ENCODE data around the gene PDYN. TPM values are rescaled to one million over a fixed set of nuclear protein-coding genes. Genes with fewer than 3 reads are reported as not detected.
A peak's percentile ranks its signal among the peaks of the same experiment; 100 is the strongest.

The PDYN gene
- polyA plus RNA-seq, 3 donors = not detected

- 100% methylated on average over 1 of the region's 4 CpGs for WGBS (ENCODE audit: insufficient coverage)
- H3K4me2 ChIP-seq (replicated peaks; ENCODE audit: extremely low read depth, low read length, poor library complexity, severe bottlenecking) = no peak overlapping the region
- no peaks in the 10 kb centered on the region for H3K27me3 ChIP-seq (ENCODE audit: control insufficient read depth in 2 of 2, insufficient read depth in 2 of 2, low read length in 2 of 2)
- peaks cover 41 to 52% of the 10 kb centered on the region in 2 donors for H3K36me3 ChIP-seq (replicated peaks in 1 of 2; ENCODE audit: control insufficient read depth in 1 of 2, insufficient read depth in 2 of 2, low read length in 2 of 2)
- no peaks in the 10 kb centered on the region for H3K9me3 ChIP-seq (replicated peaks in 1 of 2; ENCODE audit: control insufficient read depth in 1 of 2, insufficient read depth in 1 of 2, low read length in 2 of 2)
- H3K4me1 ChIP-seq (ENCODE audit: control insufficient read depth in 1 of 2, insufficient read depth in 2 of 2, low read length in 2 of 2) = peaks cover 55 to 72% of the 10 kb centered on the region in 2 donors
- H3K4me3 ChIP-seq (replicated peaks in 1 of 3; ENCODE audit: low read depth in 2 of 3, low read length in 3 of 3) = no peak overlapping the region
- no peak for DNase-seq
- Mint-ChIP-seq H3K27ac (peak overlapping the region in 5 of 7 donors; percentile 26 to 76 (median 73)), H3K36me3 (peaks cover 58 to 60% of the 10 kb centered on the region in 2 donors), H3K4me3 (no peak overlapping the region), H3K27me3 (ENCODE audit: low read depth in 3 of 3) (peaks cover 0 to 4% (median 1%) of the 10 kb centered on the region in 3 donors), H3K4me1 (peaks cover 89% of the 10 kb centered on the region), H3K9me3 (no peaks in the 10 kb centered on the region)
- TF ChIP-seq, protein P1, sequence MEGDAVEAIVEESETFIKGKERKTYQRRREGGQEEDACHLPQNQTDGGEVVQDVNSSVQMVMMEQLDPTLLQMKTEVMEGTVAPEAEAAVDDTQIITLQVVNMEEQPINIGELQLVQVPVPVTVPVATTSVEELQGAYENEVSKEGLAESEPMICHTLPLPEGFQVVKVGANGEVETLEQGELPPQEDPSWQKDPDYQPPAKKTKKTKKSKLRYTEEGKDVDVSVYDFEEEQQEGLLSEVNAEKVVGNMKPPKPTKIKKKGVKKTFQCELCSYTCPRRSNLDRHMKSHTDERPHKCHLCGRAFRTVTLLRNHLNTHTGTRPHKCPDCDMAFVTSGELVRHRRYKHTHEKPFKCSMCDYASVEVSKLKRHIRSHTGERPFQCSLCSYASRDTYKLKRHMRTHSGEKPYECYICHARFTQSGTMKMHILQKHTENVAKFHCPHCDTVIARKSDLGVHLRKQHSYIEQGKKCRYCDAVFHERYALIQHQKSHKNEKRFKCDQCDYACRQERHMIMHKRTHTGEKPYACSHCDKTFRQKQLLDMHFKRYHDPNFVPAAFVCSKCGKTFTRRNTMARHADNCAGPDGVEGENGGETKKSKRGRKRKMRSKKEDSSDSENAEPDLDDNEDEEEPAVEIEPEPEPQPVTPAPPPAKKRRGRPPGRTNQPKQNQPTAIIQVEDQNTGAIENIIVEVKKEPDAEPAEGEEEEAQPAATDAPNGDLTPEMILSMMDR (IDR thresholded peaks at IDR 0.05) = no peak
- intact Hi-C loops (cut with micrococcal nuclease) = no loop called here
- peak overlapping the region; percentile 23 to 69 for H3K27ac ChIP-seq (ENCODE audit: low read depth in 1 of 2, low read length in 2 of 2)
- H3K79me2 ChIP-seq (ENCODE audit: insufficient read depth, low read length) = no peaks in the 10 kb centered on the region
- no peak overlapping the region for H2AFZ ChIP-seq (ENCODE audit: insufficient read depth, low read depth, low read length, poor library complexity, severe bottlenecking)
- H4K20me1 ChIP-seq (ENCODE audit: insufficient read depth, low read length) = peaks cover 38% of the 10 kb centered on the region
- no peak overlapping the region for H3K9ac ChIP-seq (ENCODE audit: insufficient read depth, low read length, poor library complexity, severe bottlenecking)
These were observed 54.6 kb downstream of the PDYN start for GRCh38 chr20:1939270-1939595.

DNA sequence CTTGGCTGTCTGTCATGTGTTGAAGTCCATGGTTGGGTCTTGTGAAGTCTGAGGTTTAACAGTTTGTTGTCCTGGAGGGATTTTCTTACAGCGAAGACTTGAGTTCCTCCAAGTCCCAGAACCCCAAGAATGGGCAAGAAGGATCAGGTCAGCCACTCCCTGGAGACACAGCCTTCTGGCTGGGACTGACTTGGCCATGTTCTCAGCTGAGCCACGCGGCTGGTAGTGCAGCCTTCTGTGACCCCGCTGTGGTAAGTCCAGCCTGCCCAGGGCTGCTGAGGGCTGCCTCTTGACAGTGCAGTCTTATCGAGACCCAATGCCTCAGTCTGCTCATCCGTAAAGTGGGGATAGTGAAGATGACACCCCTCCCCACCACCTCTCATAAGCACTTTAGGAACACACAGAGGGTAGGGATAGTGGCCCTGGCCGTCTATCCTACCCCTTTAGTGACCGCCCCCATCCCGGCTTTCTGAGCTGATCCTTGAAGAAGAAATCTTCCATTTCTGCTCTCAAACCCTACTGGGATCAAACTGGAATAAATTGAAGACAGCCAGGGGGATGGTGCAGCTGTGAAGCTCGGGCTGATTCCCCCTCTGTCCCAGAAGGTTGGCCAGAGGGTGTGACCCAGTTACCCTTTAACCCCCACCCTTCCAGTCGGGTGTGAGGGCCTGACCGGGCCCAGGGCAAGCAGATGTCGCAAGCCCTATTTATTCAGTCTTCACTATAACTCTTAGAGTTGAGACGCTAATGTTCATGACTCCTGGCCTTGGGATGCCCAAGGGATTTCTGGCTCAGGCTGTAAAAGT lies 55.2 kb downstream of the PDYN start:
- Histone ChIP-seq H3K4me1 (ENCODE audit: control insufficient read depth in 1 of 2, insufficient read depth in 2 of 2, low read length in 2 of 2) (peaks cover 55 to 72% of the 10 kb centered on the region in 2 donors), H2AFZ (ENCODE audit: insufficient read depth, low read depth, low read length, poor library complexity, severe bottlenecking) (no peak overlapping the region), H3K36me3 (replicated peaks in 1 of 2; ENCODE audit: control insufficient read depth in 1 of 2, insufficient read depth in 2 of 2, low read length in 2 of 2) (peaks cover 41 to 56% of the 10 kb centered on the region in 2 donors), H3K79me2 (ENCODE audit: insufficient read depth, low read length) (no peaks in the 10 kb centered on the region), H3K4me2 (replicated peaks; ENCODE audit: extremely low read depth, low read length, poor library complexity, severe bottlenecking) (no peak overlapping the region), H3K9me3 (replicated peaks in 1 of 2; ENCODE audit: control insufficient read depth in 1 of 2, insufficient read depth in 1 of 2, low read length in 2 of 2) (no peaks in the 10 kb centered on the region), H3K9ac (ENCODE audit: insufficient read depth, low read length, poor library complexity, severe bottlenecking) (no peak overlapping the region), H3K27me3 (ENCODE audit: control insufficient read depth in 2 of 2, insufficient read depth in 2 of 2, low read length in 2 of 2) (no peaks in the 10 kb centered on the region), H4K20me1 (ENCODE audit: insufficient read depth, low read length) (peaks cover 44% of the 10 kb centered on the region), H3K4me3 (replicated peaks in 1 of 3; ENCODE audit: low read depth in 2 of 3, low read length in 3 of 3) (no peak overlapping the region), H3K27ac (ENCODE audit: low read depth in 1 of 2, low read length in 2 of 2) (peak overlapping the region; percentile 23 to 69)
- intact Hi-C loops (cut with micrococcal nuclease) = no loop called here
- Mint-ChIP-seq H3K9me3 (no peaks in the 10 kb centered on the region), H3K4me3 (no peak overlapping the region), H3K4me1 (peaks cover 89% of the 10 kb centered on the region), H3K27me3 (ENCODE audit: low read depth in 3 of 3) (peaks cover 0 to 4% (median 1%) of the 10 kb centered on the region in 3 donors), H3K27ac (peak overlapping the region; percentile 67 to 89 (median 76)), H3K36me3 (peaks cover 59 to 65% of the 10 kb centered on the region in 2 donors)
- TF ChIP-seq, protein P1 (IDR thresholded peaks at IDR 0.05) = no peak
- DNase-seq = peak in 1 of 3 donors; percentile 4
- 82% methylated on average over 6 of the region's 14 CpGs for WGBS (ENCODE audit: insufficient coverage)
